ENCODE results near the gene FTO. TPM values are rescaled to one million over a fixed set of nuclear protein-coding genes. Genes with fewer than 3 reads are reported as not detected.

The FTO gene
- total RNA-seq, 4 donors from 2014 or later: 64.4 to 116 (median 71.3) TPM

GRCh38 chr16:54128629-54129234, 424.8 kb downstream of the FTO start:
- H3K36me3 ChIP-seq: no peaks in the 10 kb centered on the region
- H3K4me3 ChIP-seq: no peak overlapping the region
- no peaks in the 10 kb centered on the region for H3K4me1 ChIP-seq
- no peak for TF ChIP-seq POLR2A (IDR thresholded peaks at IDR 0.05)
- TF ChIP-seq CTCF (IDR thresholded peaks at IDR 0.05): no peak
- TF ChIP-seq POLR2AphosphoS5 (IDR thresholded peaks at IDR 0.05): no peak
- TF ChIP-seq EP300 (IDR thresholded peaks at IDR 0.05): no peak
- no peak overlapping the region for H3K27ac ChIP-seq
- H3K9me3 ChIP-seq: no peaks in the 10 kb centered on the region
- WGBS: 76% methylated on average over 5 of the region's 5 CpGs
- no peaks in the 10 kb centered on the region for H3K27me3 ChIP-seq
- no peak for DNase-seq (ENCODE audit: low spot score in 2 of 2)

GRCh38 chr16:54129810-54130209, 425.9 kb downstream of the FTO start:
- Histone ChIP-seq H3K9me3 (no peaks in the 10 kb centered on the region), H3K4me3 (no peak overlapping the region), H3K36me3 (no peaks in the 10 kb centered on the region), H3K4me1 (no peaks in the 10 kb centered on the region), H3K27me3 (no peaks in the 10 kb centered on the region), H3K27ac (no peak overlapping the region)
- no peak for TF ChIP-seq POLR2AphosphoS5 (IDR thresholded peaks at IDR 0.05)
- TF ChIP-seq POLR2A (IDR thresholded peaks at IDR 0.05): no peak
- no peak for TF ChIP-seq CTCF (IDR thresholded peaks at IDR 0.05)
- TF ChIP-seq EP300 (IDR thresholded peaks at IDR 0.05): no peak
- DNase-seq (ENCODE audit: low spot score in 2 of 2): no peak

GRCh38 chr16:54135361-54136275, 431.7 kb downstream of the FTO start:
- Histone ChIP-seq H3K9me3 (no peaks in the 10 kb centered on the region), H3K27me3 (no peaks in the 10 kb centered on the region), H3K4me1 (no peaks in the 10 kb centered on the region), H3K27ac (no peak overlapping the region), H3K4me3 (no peak overlapping the region), H3K36me3 (no peaks in the 10 kb centered on the region)
- TF ChIP-seq POLR2A (IDR thresholded peaks at IDR 0.05) (no peak), POLR2AphosphoS5 (IDR thresholded peaks at IDR 0.05) (no peak), EP300 (IDR thresholded peaks at IDR 0.05) (no peak), CTCF (IDR thresholded peaks at IDR 0.05) (no peak)
- WGBS: 77% methylated on average over 5 of the region's 5 CpGs
- DNase-seq (ENCODE audit: low spot score in 2 of 2): no peak

GRCh38 chr16:54136276-54136625, 432.3 kb downstream of the FTO start:
- Histone ChIP-seq H3K9me3 (no peaks in the 10 kb centered on the region), H3K4me1 (no peaks in the 10 kb centered on the region), H3K27ac (no peak overlapping the region), H3K27me3 (no peaks in the 10 kb centered on the region), H3K36me3 (no peaks in the 10 kb centered on the region), H3K4me3 (no peak overlapping the region)
- 75% methylated on average over 2 of the region's 2 CpGs for WGBS
- TF ChIP-seq CTCF (IDR thresholded peaks at IDR 0.05) (no peak), POLR2AphosphoS5 (IDR thresholded peaks at IDR 0.05) (no peak), POLR2A (IDR thresholded peaks at IDR 0.05) (no peak), EP300 (IDR thresholded peaks at IDR 0.05) (no peak)
- no peak for DNase-seq (ENCODE audit: low spot score in 2 of 2)

GRCh38 chr16:54140057-54140787, 436.3 kb downstream of the FTO start:
- Histone ChIP-seq H3K27me3 (no peaks in the 10 kb centered on the region), H3K36me3 (no peaks in the 10 kb centered on the region), H3K4me1 (no peaks in the 10 kb centered on the region), H3K27ac (no peak overlapping the region), H3K4me3 (no peak overlapping the region), H3K9me3 (no peaks in the 10 kb centered on the region)
- WGBS: 90% methylated on average over 4 of the region's 4 CpGs
- TF ChIP-seq POLR2A (IDR thresholded peaks at IDR 0.05) (no peak), POLR2AphosphoS5 (IDR thresholded peaks at IDR 0.05) (no peak), EP300 (IDR thresholded peaks at IDR 0.05) (no peak), CTCF (IDR thresholded peaks at IDR 0.05) (no peak)
- no peak for DNase-seq (ENCODE audit: low spot score in 2 of 2)
